GDM1 (cell line): Measurements from ENCODE around the gene GCHFR.

Source experiments
- DNase-seq: peaks from one replicate; lab custom pipeline; 2025; lab: John Stamatoyannopoulos, UW

Gene GCHFR

GRCh38 chr15:40754883-40755811, 8.7 kb upstream of the GCHFR start, which contains the start of gene RMDN3:
TSS of gene RMDN3 (minus strand) at chr15:40755254. CDS start at chr15:40754783, 471 bp downstream.
- DNase-seq = peak; percentile 89

- no peak for DNase-seq
Measured at GRCh38 chr15:40755812-40756208, 8.1 kb upstream of the GCHFR start.

- DNase-seq = no peak
Measured at GRCh38 chr15:40756938-40757337, 6.9 kb upstream of the GCHFR start.

- DNase-seq = no peak
Measured at GRCh38 chr15:40759961-40760360, 3.9 kb upstream of the GCHFR start.

- no peak for DNase-seq
Measured at GRCh38 chr15:40762919-40763800, 708 bp upstream of the GCHFR start.

GRCh38 chr15:40764629-40765103, 798 bp downstream of the GCHFR start:
- no peak for DNase-seq

- no peak for DNase-seq
Measured at GRCh38 chr15:40766194-40766815, 2.4 kb downstream of the GCHFR start.

- no peak for DNase-seq
Measured at GRCh38 chr15:40766906-40767837, 3.3 kb downstream of the GCHFR start.

- no peak for DNase-seq
Measured at GRCh38 chr15:40767838-40768500, 4.1 kb downstream of the GCHFR start.

- no peak for DNase-seq
Measured at GRCh38 chr15:40768521-40769273, 4.8 kb downstream of the GCHFR start.

GRCh38 chr15:40769274-40770146, 5.6 kb downstream of the GCHFR start, which contains the start of gene C15orf62:
TSS of gene C15orf62 (plus strand) at chr15:40769980. CDS start at chr15:40770496, 516 bp downstream.
- peak; percentile 53 for DNase-seq

- DNase-seq = no peak
Measured at GRCh38 chr15:40770147-40770721, 6.4 kb downstream of the GCHFR start.

DNA sequence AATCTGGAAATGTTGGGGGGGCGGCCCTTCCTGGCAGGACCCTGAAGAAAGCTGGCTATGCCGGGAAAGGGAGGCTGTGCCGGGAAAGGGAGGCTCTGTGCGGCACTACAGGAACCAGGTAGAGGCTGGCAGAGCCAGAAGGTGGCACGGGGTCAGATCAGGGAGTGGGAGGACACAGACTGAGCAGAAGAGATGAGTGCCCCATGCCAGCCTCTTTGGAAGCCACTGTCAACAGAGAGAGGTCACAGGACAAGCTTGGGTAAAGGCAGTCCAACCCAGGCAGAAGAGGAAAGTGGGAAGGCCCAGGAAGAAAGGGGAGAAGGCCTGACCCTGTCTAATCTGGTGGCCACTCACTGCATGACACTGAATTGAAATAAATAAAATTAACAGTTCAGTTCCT, 7.4 kb downstream of the GCHFR start:
- no peak for DNase-seq

DNA sequence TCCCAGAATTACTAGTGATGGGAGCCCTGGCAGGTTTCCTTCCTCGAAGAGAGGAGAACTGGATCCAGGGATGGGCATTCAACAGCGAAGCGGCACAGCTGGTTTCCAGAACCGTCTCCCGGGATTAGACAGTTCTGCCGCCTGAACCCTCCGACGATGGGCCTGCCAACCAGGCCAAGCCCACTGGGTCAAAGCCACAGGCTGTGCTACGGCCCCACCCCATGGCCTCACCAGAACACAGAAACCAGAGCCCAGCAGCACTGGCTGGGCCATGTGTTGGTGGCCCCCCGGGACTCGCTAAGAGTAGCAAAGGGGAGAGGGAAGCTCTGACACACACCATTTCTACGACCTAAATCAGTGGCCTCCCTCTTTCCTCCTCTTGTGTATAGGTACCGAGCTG, 8.1 kb downstream of the GCHFR start:
- DNase-seq = no peak

GRCh38 chr15:40773496-40773895, 9.6 kb downstream of the GCHFR start:
- no peak for DNase-seq

DNA sequence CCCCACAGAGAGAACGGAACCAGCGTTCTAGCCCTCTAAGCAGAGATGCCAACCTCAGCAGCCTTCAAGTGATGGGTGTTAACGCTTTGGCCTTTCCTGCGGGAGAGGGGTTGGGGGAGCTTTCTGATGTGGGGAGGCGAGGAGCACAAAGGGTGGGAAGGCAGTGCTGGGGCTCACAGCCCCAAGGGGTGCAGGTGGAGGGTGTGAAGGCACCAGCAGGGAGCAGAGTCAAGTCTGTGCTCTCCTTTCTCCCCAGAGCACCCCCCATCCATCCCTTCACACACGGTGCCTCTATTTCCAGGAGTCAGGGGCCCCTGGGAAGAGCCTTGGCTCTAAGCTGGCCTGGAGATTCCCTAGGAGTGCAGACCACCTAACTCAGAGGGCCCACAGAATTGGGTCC, 10.0 kb downstream of the GCHFR start:
- no peak for DNase-seq

DNA sequence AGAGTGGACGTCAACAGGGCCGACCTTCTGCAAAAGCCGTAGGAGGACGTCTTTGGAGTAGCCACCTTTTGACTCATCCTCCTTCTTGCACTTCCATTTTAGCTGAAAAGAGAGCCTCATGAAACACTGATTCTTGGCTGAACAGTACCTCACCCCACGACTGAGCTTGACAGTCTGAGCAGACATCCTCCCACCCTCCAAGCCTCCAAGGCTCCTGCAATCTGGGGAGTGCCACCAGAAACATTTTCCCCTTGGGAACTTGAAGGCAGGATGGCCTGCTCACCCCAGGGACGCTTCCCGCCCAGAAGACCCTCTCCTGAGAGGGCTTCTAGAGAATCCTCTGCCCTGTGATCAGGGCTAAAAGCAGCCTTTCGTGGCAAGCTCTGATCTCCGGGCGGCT, 11.1 kb downstream of the GCHFR start:
- DNase-seq = no peak
